Endodermal cell (in vitro differentiated cells): ENCODE data around the gene NOS1AP. TPM values are rescaled to one million over a fixed set of nuclear protein-coding genes. Genes with fewer than 3 reads are reported as not detected.

Experiments
- DNase-seq: peaks from one replicate; pipeline ENCODE4 v3.0.0-alpha.2; 2017
- H3K27ac ChIP-seq: 2 replicates; pipeline ENCODE4 v1.5.1; 2013; ENCODE audit warnings: mild to moderate bottlenecking, low read depth, low read length, moderate library complexity
- H3K27me3 ChIP-seq: 2 replicates; pipeline ENCODE4 v1.6.1; 2013; ENCODE audit warnings: mild to moderate bottlenecking, low read length, moderate library complexity; ENCODE audit not compliant: insufficient read depth, control insufficient read depth, poor library complexity, severe bottlenecking
- H3K36me3 ChIP-seq: 2 replicates; pipeline ENCODE4 v1.7.0; 2013; ENCODE audit warnings: mild to moderate bottlenecking, low read length, moderate library complexity; ENCODE audit not compliant: control insufficient read depth, insufficient read depth
- H3K4me1 ChIP-seq: one replicate; pipeline ENCODE4 v1.7.0; 2013; ENCODE audit warnings: low read length; ENCODE audit not compliant: control insufficient read depth, insufficient read depth
- H3K4me3 ChIP-seq: 2 replicates; pipeline ENCODE4 v1.5.1; 2013; ENCODE audit warnings: mild to moderate bottlenecking, low read length, moderate library complexity
- H3K9ac ChIP-seq: 2 replicates; pipeline ENCODE4 v1.6.1; 2013; ENCODE audit warnings: mild to moderate bottlenecking, low read length, moderate library complexity; ENCODE audit not compliant: poor library complexity, severe bottlenecking; ENCODE audit errors: extremely low read depth
- H3K9me3 ChIP-seq: 2 replicates; pipeline ENCODE4 v1.6.1; 2013; ENCODE audit warnings: mild to moderate bottlenecking, low read length, moderate library complexity; ENCODE audit not compliant: control insufficient read depth
- H3K27ac Mint-ChIP-seq: 2 replicates; pipeline ENCODE4 v1.8.0; 2020; ENCODE audit warnings: mixed read lengths
- H3K27me3 Mint-ChIP-seq: 2 replicates; pipeline ENCODE4 v1.8.0; 2021; ENCODE audit warnings: mild to moderate bottlenecking, mixed read lengths; ENCODE audit not compliant: insufficient read depth
- H3K36me3 Mint-ChIP-seq: 2 replicates; pipeline ENCODE4 v1.8.0; 2020; ENCODE audit warnings: low read depth, mixed read lengths
- H3K4me1 Mint-ChIP-seq: 2 replicates; pipeline ENCODE4 v1.8.0; 2020; ENCODE audit warnings: mixed read lengths
- H3K4me3 Mint-ChIP-seq: 2 replicates; pipeline ENCODE4 v1.8.0; 2020; ENCODE audit warnings: mild to moderate bottlenecking, moderate library complexity, mixed read lengths
- H3K9me3 Mint-ChIP-seq: 2 replicates; pipeline ENCODE4 v1.8.0; 2020; ENCODE audit warnings: mild to moderate bottlenecking, mixed read lengths
- CTCF ChIP-seq: fragments of 200-600 bp; sonication (generic); conservative IDR thresholded peaks from 2 replicates; pipeline ENCODE4 v1.5.0; 2021; ENCODE audit warnings: antibody characterized with exemption, mild to moderate bottlenecking
- WGBS, 2 experiments: methylation state at CpG; one replicate each; pipeline versions ENCODE4 v1.1.5 to v1.1.7; 2013; ENCODE audit warnings: missing lambda C conversion rate in 2 of 2, mixed read lengths in 1 of 2; ENCODE audit not compliant: insufficient coverage in 1 of 2, insufficient read length in 1 of 2; 5-methylcytosine and 5-hydroxymethylcytosine counted together
- total RNA-seq, 2 donors: library from RNA; stranded (reverse); fragmentation: NEBNext Ultra II Directional in 1 of 2; extraction: Animal tissue kit (Norgen Biotek cat#: 25700) in 1 of 2; gene quantifications; 2 replicates in 1 of 2; 3 replicates in 1 of 2; pipeline ENCODE4 v1.2.1, GENCODE V29; 2021

Gene NOS1AP
- total RNA-seq, 2 donors from 2014 or later: 4.8 to 5.9 TPM

DNA sequence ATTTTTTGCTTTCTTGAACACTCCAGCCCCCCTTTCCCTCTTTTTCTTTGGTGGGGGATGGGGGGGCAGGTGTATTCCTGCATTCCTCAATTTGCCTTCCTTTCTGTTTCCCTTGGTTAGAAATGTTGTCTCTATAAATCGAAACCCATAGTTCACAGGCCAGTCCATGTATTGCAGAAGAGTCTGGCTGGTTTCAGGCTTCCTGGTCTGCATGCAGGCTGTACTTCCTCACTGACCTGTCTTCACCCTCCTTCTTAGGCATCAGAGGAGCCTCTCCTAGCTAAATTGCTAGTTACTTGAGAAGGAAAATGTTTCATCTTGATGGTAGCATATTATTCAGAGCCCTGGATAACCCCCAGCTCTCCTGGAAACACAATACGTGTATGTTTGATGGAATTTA, 167.1 kb downstream of the NOS1AP start:
- Histone ChIP-seq H3K36me3 (no peaks in the 10 kb centered on the region), H3K27me3 (no peaks in the 10 kb centered on the region), H3K27ac (no peak overlapping the region), H3K4me3 (no peak overlapping the region), H3K9ac (no peak overlapping the region), H3K9me3 (no peaks in the 10 kb centered on the region), H3K4me1 (no peaks in the 10 kb centered on the region)
- no peaks in the 10 kb centered on the region for H3K9me3 Mint-ChIP-seq
- peaks cover 8% of the 10 kb centered on the region for H3K27me3 Mint-ChIP-seq
- DNase-seq: no peak
- H3K27ac Mint-ChIP-seq: no peak overlapping the region
- TF ChIP-seq CTCF: no peak
- H3K4me3 Mint-ChIP-seq: no peak overlapping the region
- WGBS, 2 experiments: 94 to 100% methylated on average over 2 of the region's 2 CpGs
- no peaks in the 10 kb centered on the region for H3K36me3 Mint-ChIP-seq
- H3K4me1 Mint-ChIP-seq: peaks cover 5% of the 10 kb centered on the region

GRCh38 chr1:162240577-162240976, 171.1 kb downstream of the NOS1AP start:
- Mint-ChIP-seq H3K27me3 (peaks cover 4% of the 10 kb centered on the region), H3K27ac (no peak overlapping the region), H3K4me3 (no peak overlapping the region), H3K9me3 (no peaks in the 10 kb centered on the region), H3K4me1 (no peaks in the 10 kb centered on the region), H3K36me3 (no peaks in the 10 kb centered on the region)
- H3K27ac ChIP-seq: no peak overlapping the region
- TF ChIP-seq CTCF: no peak
- H3K36me3 ChIP-seq: no peaks in the 10 kb centered on the region
- no peaks in the 10 kb centered on the region for H3K4me1 ChIP-seq
- H3K4me3 ChIP-seq: no peak overlapping the region
- no peak for DNase-seq
- no peaks in the 10 kb centered on the region for H3K9me3 ChIP-seq
- H3K27me3 ChIP-seq: no peaks in the 10 kb centered on the region
- no peak overlapping the region for H3K9ac ChIP-seq
- WGBS, 2 experiments: 92 to 97% methylated on average over 4 of the region's 4 CpGs

GRCh38 chr1:162242804-162243203, 173.3 kb downstream of the NOS1AP start:
- no peaks in the 10 kb centered on the region for H3K4me1 Mint-ChIP-seq
- TF ChIP-seq CTCF: no peak
- Histone ChIP-seq H3K27ac (no peak overlapping the region), H3K36me3 (no peaks in the 10 kb centered on the region), H3K4me1 (no peaks in the 10 kb centered on the region), H3K9ac (no peak overlapping the region), H3K4me3 (no peak overlapping the region), H3K27me3 (no peaks in the 10 kb centered on the region), H3K9me3 (no peaks in the 10 kb centered on the region)
- H3K9me3 Mint-ChIP-seq: no peaks in the 10 kb centered on the region
- WGBS, 2 experiments: 86 to 97% methylated on average over 1 to 6 of the region's 6 CpGs
- DNase-seq: no peak
- H3K27me3 Mint-ChIP-seq: peaks cover 4% of the 10 kb centered on the region
- H3K27ac Mint-ChIP-seq: no peak overlapping the region
- no peaks in the 10 kb centered on the region for H3K36me3 Mint-ChIP-seq
- H3K4me3 Mint-ChIP-seq: no peak overlapping the region
